ENCODE results near the gene ACSM2B. TPM values are rescaled to one million over a fixed set of nuclear protein-coding genes. Genes with fewer than 3 reads are reported as not detected.
"Not testable (repeated sequence)": the region's sequence is repeated elsewhere in the genome, so short reads cannot be mapped to it uniquely, and the experiment has no call there.

The ACSM2B gene
- total RNA-seq, 2 donors from 2014 or later: not detected

GRCh38 chr16:20490994-20491393 lies 85.2 kb downstream of the ACSM2B start:
- not testable (repeated sequence) for ATAC-seq; H3K27me3 Mint-ChIP-seq; H3K36me3 Mint-ChIP-seq (ENCODE audit: low read depth)

More at GRCh38 chr16:20490994-20491393, 85.2 kb downstream of the ACSM2B start:
- not testable (repeated sequence) for H3K4me1 Mint-ChIP-seq; H3K4me3 Mint-ChIP-seq; H3K27ac Mint-ChIP-seq; H3K9me3 ChIP-seq (ENCODE audit: control insufficient read depth, low read length, poor library complexity, severe bottlenecking); DNase-seq

Other genes with a start within 250 kb of the ACSM2B start
- not detected for gene GP2, start 248.9 kb downstream of the ACSM2B start, total RNA-seq
- not detected for gene UMOD, start 223.7 kb downstream of the ACSM2B start, total RNA-seq
- gene PDILT, start 171.6 kb downstream of the ACSM2B start, total RNA-seq: not detected
- gene ACSM5, start 166.8 kb downstream of the ACSM2B start, total RNA-seq: not detected
- not detected for gene ACSM2A, start 124.8 kb downstream of the ACSM2B start, total RNA-seq
- gene ACSM1, start 121.3 kb upstream of the ACSM2B start, total RNA-seq: 1 to 10 TPM in 1 of 2 donors, under 1 TPM in 1; 0.78 to 1.4 TPM
- gene THUMPD1, start 165.5 kb upstream of the ACSM2B start, total RNA-seq: 10 to 100 TPM; 82.9 to 87.0 TPM
- gene ACSM3, start 187.6 kb upstream of the ACSM2B start, total RNA-seq: 1 to 10 TPM; 5.1 to 6.6 TPM
- 1 to 10 TPM; 2.1 to 2.3 TPM for gene ERI2, start 230.1 kb upstream of the ACSM2B start, total RNA-seq
- 1 to 10 TPM in 1 of 2 donors, not detected in 1; 1.6 TPM for gene REXO5, start 230.2 kb upstream of the ACSM2B start, total RNA-seq